NCI-H1436 treated with DMSO at 0.1 percent for 48 hours (cell line): ENCODE measurements around the gene TRPM5.
"Not testable (repeated sequence)": the region's sequence is repeated elsewhere in the genome, so short reads cannot be mapped to it uniquely, and the experiment has no call there.

Experiments
- DNase-seq: peaks from one replicate; lab custom pipeline; 2025; lab: John Stamatoyannopoulos, UW

The TRPM5 gene, protein sequence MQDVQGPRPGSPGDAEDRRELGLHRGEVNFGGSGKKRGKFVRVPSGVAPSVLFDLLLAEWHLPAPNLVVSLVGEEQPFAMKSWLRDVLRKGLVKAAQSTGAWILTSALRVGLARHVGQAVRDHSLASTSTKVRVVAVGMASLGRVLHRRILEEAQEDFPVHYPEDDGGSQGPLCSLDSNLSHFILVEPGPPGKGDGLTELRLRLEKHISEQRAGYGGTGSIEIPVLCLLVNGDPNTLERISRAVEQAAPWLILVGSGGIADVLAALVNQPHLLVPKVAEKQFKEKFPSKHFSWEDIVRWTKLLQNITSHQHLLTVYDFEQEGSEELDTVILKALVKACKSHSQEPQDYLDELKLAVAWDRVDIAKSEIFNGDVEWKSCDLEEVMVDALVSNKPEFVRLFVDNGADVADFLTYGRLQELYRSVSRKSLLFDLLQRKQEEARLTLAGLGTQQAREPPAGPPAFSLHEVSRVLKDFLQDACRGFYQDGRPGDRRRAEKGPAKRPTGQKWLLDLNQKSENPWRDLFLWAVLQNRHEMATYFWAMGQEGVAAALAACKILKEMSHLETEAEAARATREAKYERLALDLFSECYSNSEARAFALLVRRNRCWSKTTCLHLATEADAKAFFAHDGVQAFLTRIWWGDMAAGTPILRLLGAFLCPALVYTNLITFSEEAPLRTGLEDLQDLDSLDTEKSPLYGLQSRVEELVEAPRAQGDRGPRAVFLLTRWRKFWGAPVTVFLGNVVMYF (N-terminal part only)

GRCh38 chr11:2443881-2444820 is at the start of gene TRPM5:
TRPM5 (minus strand) TSS chr11:2444514; CDS start chr11:2423036, 21,478 bp downstream.
- DNase-seq, result no peak

DNA sequence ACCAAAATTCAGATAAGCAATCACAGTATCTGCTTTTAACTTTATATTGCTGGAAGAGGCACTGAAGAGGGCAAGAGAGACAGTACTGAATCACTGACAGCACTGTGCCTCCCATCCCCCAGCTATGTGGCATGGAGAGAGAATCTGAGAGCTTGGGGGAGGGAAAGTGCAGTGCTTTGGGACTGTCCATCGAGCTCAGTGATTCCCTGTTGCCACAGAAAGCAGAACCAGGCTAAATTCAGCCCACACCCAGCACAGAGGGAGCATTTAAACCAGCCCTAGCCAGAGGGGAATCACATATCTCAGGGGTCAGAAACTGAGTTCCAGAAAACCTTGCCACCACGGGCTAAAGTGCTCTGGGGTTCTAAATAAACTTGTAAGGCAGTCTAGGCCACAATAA is 44.8 kb upstream of the TRPM5 start:
- no peak for DNase-seq

DNA sequence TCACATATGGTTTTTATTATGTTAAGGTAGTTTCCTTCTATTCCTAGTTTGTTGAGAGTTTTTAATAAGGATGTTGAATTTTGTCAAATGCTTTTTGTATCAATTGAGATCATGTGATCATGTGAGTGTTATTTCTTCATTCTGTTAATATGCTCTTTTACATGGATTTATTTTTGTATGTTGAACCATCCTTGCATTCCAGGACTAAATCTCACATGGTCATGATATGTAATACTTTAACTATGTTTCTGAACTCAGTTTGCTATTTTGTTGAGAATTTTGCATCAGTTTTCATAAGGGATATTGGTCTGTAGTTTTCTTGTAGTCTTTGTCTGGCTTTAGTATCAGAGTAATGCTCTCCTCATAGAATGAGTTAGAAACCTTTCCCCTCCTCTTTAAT is 43.7 kb upstream of the TRPM5 start:
- no peak for DNase-seq

GRCh38 chr11:2484576-2485125 is 40.3 kb upstream of the TRPM5 start:
- no peak for DNase-seq

- no peak for DNase-seq
These were observed 39.1 kb upstream of the TRPM5 start for GRCh38 chr11:2483426-2483825.

GRCh38 chr11:2482745-2483144 is 38.4 kb upstream of the TRPM5 start:
- DNase-seq, result no peak

- no peak for DNase-seq
These were observed 37.9 kb upstream of the TRPM5 start for GRCh38 chr11:2482204-2482603.

DNA sequence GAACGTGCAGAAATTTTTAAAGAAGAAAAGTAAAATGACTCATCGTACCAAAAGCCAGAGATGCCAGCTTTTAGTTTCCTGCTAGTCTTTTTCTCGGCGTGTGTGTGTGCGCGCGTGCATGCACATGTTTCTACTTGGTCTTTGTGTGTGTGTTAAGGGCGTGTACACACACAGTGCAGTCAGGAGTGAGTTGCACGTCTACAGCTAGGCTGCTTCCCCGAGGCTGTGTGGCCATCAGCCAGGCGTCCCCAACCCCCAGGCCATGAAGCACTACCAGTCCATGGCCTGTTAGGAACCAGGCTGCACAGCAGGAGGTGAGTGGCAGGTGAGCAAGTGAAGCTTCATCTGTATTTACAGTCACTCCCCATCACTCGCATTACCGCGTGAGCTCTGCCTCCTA is 36.9 kb upstream of the TRPM5 start:
- DNase-seq, result no peak

DNA sequence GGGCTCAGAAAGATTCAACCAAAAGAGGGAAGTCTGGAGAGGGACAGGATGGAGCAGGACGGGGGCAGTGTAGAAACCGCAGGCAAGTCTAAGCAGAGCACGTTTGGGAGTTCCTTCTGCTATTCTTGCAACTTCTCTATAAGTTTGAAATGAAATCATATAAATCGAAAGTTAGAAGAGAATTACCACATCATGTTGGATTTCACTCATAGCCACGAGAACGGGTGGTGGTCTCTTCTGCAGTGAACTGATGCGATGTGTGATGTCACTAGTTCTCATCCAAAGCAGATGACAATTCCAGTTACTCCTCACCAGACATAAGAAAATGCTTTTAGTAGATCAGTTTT is 36.5 kb upstream of the TRPM5 start:
- DNase-seq, result no peak

DNA sequence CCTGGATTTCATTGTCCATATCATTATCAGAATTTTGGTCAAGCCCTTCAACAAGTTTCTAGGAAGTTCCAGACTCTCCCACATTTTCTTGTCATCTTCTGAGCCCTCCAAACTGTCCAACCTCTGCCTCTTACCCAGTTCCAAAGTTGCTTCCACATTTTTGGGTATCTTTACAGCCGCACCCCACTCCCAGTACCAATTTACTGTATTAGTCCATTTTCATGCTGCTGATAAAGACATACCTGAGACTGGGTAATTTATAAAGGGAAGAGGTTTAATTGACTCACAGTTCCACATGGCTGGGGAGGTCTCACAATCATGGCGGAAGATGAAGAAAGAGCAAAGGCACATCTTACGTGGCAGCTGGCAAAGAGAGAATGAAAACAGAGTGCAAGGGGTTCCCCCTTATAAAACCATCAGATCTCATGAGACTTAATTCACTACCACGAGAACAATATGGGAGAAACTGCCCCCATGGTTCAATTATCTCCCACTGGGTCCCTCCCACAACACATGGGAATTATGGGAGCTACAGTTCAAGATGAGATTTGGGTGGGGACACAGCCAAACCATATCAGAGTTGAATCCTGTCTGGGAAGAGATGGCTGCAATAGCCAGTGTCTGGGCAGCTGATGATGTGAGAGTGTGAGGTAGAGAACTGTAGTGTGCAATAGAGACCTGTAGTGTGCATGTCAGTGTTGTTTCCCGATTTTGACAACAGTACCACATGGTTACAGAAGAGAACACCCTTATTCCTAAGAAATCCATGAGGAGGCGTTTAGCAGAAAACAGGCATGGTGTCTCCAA is 36.0 kb upstream of the TRPM5 start:
- not testable (repeated sequence) for DNase-seq

- DNase-seq, result no peak
These were observed 33.6 kb upstream of the TRPM5 start for GRCh38 chr11:2477936-2478335.

- DNase-seq, result no peak
These were observed 32.9 kb upstream of the TRPM5 start for GRCh38 chr11:2477254-2477653.

GRCh38 chr11:2475136-2475918 is 31.0 kb upstream of the TRPM5 start:
- no peak for DNase-seq

- no peak for DNase-seq
These were observed 30.0 kb upstream of the TRPM5 start for GRCh38 chr11:2474059-2474901.

GRCh38 chr11:2473361-2474058 is 29.2 kb upstream of the TRPM5 start:
- DNase-seq, result no peak

DNA sequence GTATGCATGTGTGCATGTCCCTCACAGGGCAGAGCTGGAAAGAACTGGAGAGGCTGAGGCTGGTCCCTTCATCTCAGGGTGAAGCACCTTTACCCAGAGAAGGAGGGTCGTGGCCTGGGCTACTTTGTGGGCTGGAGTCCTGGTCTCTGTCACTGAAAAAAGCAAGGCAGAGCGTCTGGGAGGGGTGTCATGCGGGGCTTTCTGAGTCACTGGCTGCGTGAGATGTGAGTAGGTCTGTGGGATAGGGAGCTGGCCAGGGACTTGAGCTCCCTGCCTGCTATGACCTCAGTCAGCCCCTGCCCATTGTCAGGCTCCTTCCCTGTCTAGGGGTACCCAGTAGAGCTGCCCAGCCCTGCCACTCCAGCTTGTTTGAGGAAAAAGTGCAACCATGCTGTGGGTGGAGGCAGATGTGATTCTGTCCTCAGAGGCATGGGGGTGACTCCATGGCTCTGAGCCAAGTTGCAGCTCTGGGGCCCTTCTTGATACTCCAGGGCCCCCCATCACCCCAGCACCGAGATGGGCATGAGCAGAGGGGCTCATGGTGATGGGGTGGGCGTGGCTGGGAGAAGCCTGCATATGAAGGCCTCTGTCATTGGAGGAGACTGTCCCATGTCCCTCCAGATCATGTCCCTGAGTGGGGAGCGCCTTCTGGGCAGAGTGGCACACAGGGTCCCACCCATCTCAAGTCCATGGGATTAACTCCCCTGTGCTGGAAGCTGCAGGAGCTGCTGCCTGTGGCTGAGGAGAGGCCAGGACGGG is 28.3 kb upstream of the TRPM5 start:
- no peak for DNase-seq

GRCh38 chr11:2471804-2472096 is 27.4 kb upstream of the TRPM5 start:
- no peak for DNase-seq

- DNase-seq, result no peak
These were observed 26.9 kb upstream of the TRPM5 start for GRCh38 chr11:2471048-2471803.
